OCI-LY1 (cell line): Measurements from ENCODE around the gene ZACN.

Experiments
- H2AFZ ChIP-seq: fragments of 200-600 bp; sonication (generic), shearing (Covaris generic); 2 replicates; pipeline ENCODE4 v1.6.0; 2014; ENCODE audit warnings: antibody characterized with exemption, mild to moderate bottlenecking, low read length
- H3F3A ChIP-seq: fragments of 200-600 bp; sonication (generic), shearing (Covaris generic); 2 replicates; pipeline ENCODE4 v1.6.0; 2014; ENCODE audit warnings: mild to moderate bottlenecking, antibody characterized with exemption, low read length, moderate library complexity; ENCODE audit not compliant: insufficient read depth
- H3K27ac ChIP-seq: fragments of 200-600 bp; sonication (generic); 2 replicates; pipeline ENCODE4 v1.5.1; 2014; ENCODE audit warnings: low read length, mixed run types, mild to moderate bottlenecking, low read depth; ENCODE audit not compliant: poor library complexity, severe bottlenecking
- H3K27me3 ChIP-seq: fragments of 200-600 bp; sonication (generic); 2 replicates; pipeline ENCODE4 v1.6.0; 2014; ENCODE audit warnings: antibody characterized with exemption, mild to moderate bottlenecking, low read length, moderate library complexity; ENCODE audit not compliant: insufficient read depth
- H3K36me3 ChIP-seq: fragments of 200-600 bp; sonication (generic); 2 replicates; pipeline ENCODE4 v1.6.1; 2014; ENCODE audit warnings: mild to moderate bottlenecking, antibody characterized with exemption, low read length, moderate library complexity, mixed read lengths; ENCODE audit not compliant: insufficient read depth
- H3K4me1 ChIP-seq: fragments of 200-600 bp; sonication (generic); 2 replicates; pipeline ENCODE4 v1.5.1; 2014; ENCODE audit warnings: mild to moderate bottlenecking, low read length, moderate library complexity; ENCODE audit not compliant: insufficient read depth, severe bottlenecking
- H3K4me2 ChIP-seq: fragments of 200-600 bp; sonication (generic), shearing (Covaris generic); 2 replicates; pipeline ENCODE4 v1.6.1; 2014; ENCODE audit warnings: low read length
- H3K4me3 ChIP-seq: fragments of 200-600 bp; sonication (generic); 2 replicates; pipeline ENCODE4 v1.5.1; 2014; ENCODE audit warnings: low read length, low read depth, mild to moderate bottlenecking, mixed read lengths; ENCODE audit not compliant: poor library complexity, severe bottlenecking
- H3K79me2 ChIP-seq: fragments of 200-600 bp; shearing (Covaris generic); 2 replicates; pipeline ENCODE4 v1.6.1; 2016; ENCODE audit warnings: mixed run types, low read length, mixed read lengths; ENCODE audit not compliant: insufficient read depth
- H3K9ac ChIP-seq: fragments of 200-600 bp; sonication (generic), shearing (Covaris generic); 2 replicates; pipeline ENCODE4 v1.6.1; 2014; ENCODE audit warnings: mild to moderate bottlenecking, low read length, mixed read lengths
- H3K9me2 ChIP-seq: fragments of 200-600 bp; sonication (generic), shearing (Covaris generic); 2 replicates; pipeline ENCODE4 v1.6.1; 2014; ENCODE audit warnings: low read depth, mild to moderate bottlenecking, low read length, mixed read lengths
- H3K9me3 ChIP-seq: fragments of 200-600 bp; shearing (Covaris generic); 2 replicates; pipeline ENCODE4 v1.6.1; 2014; ENCODE audit warnings: low read length, mixed read lengths
- H4K20me1 ChIP-seq: fragments of 200-600 bp; sonication (generic), shearing (Covaris generic); 2 replicates; pipeline ENCODE4 v1.6.0; 2016; ENCODE audit warnings: mild to moderate bottlenecking, low read length; ENCODE audit not compliant: insufficient read depth
- EZH2 ChIP-seq: fragments of 200-600 bp; sonication (generic), shearing (Covaris generic); IDR thresholded peaks from 2 replicates; pipeline ENCODE4 v1.8.0; 2017; ENCODE audit warnings: borderline replicate concordance, mixed run types, mild to moderate bottlenecking, antibody characterized with exemption, low read length, moderate library complexity, mixed read lengths
- TF ChIP-seq, protein P1 (sequence below): fragments of 200-600 bp; sonication (generic), shearing (Covaris generic); IDR thresholded peaks from 2 replicates; pipeline ENCODE4 v1.5.1; 2017; ENCODE audit warnings: mild to moderate bottlenecking, antibody characterized with exemption, low read length, moderate library complexity, mixed read lengths

The ZACN gene

DNA sequence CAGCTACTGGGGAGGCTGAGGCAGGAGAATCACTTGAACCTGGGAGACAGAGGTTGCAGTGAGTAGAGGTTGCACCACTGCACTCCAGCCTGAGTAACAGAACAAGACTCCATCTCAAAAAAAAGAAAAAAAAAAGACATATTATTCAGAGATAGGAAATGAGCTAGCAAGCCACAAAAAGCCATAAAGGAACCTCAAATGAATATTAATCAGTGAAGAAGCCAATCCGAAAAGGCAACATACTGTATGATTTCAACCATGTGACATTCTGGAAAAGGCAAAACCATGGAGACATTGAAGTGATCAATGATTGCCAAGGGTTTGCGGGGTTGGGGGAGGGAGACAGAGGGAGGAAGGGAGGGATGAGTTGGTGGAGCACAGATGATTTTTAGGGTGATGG lies 33.0 kb downstream of the ZACN start:
- no peaks in the 10 kb centered on the region for H4K20me1 ChIP-seq
- no peak overlapping the region for H3K4me3 ChIP-seq
- peaks cover 7% of the 10 kb centered on the region; the same call in 1 of the 2 replicates for H3K27me3 ChIP-seq
- no peaks in the 10 kb centered on the region for H3K79me2 ChIP-seq
- H3K9me3 ChIP-seq = no peaks in the 10 kb centered on the region
- H3K9me2 ChIP-seq = no peaks in the 10 kb centered on the region
- H2AFZ ChIP-seq = no peak overlapping the region
- no peak overlapping the region for H3K27ac ChIP-seq
- TF ChIP-seq, protein P1, sequence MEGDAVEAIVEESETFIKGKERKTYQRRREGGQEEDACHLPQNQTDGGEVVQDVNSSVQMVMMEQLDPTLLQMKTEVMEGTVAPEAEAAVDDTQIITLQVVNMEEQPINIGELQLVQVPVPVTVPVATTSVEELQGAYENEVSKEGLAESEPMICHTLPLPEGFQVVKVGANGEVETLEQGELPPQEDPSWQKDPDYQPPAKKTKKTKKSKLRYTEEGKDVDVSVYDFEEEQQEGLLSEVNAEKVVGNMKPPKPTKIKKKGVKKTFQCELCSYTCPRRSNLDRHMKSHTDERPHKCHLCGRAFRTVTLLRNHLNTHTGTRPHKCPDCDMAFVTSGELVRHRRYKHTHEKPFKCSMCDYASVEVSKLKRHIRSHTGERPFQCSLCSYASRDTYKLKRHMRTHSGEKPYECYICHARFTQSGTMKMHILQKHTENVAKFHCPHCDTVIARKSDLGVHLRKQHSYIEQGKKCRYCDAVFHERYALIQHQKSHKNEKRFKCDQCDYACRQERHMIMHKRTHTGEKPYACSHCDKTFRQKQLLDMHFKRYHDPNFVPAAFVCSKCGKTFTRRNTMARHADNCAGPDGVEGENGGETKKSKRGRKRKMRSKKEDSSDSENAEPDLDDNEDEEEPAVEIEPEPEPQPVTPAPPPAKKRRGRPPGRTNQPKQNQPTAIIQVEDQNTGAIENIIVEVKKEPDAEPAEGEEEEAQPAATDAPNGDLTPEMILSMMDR = no peak
- no peak for TF ChIP-seq EZH2
- no peak overlapping the region for H3K9ac ChIP-seq
- no peaks in the 10 kb centered on the region for H3F3A ChIP-seq
- no peaks in the 10 kb centered on the region for H3K4me1 ChIP-seq
- no peak overlapping the region for H3K4me2 ChIP-seq
- H3K36me3 ChIP-seq = no peaks in the 10 kb centered on the region

DNA sequence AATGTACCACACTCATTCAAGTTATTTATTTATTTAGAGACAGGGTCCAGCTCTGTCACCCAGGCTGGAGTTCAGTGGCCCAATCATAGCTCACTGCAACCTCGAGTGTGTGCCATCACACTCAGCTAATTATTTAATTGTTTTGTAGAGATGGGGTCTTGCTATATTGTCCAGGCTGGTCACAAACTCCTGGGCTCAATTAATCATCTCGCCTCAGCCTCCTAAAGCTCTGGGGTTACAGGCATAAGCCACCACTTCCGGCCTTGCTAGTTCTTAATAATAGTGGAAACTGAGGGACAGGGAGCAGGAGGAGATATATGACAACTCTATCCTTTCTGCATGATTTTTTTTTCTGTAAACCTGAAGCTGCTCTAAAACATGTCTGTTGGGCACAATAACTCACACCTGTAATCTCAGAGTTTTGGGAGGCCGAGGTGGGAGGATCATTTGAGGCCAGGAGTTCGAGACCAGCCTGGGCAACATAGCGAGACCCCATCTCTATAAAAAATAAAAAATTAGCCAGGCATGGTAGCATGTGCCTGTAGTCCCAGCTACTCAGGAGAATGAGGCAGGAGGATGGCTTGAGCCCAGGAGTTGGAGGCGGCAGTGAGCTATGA lies 36.3 kb downstream of the ZACN start:
- Histone ChIP-seq H3K9me3 (no peaks in the 10 kb centered on the region), H3K4me2 (no peak overlapping the region), H3K27ac (no peak overlapping the region), H2AFZ (no peak overlapping the region), H3K4me3 (no peak overlapping the region), H3K27me3 (peaks cover 7% of the 10 kb centered on the region; the same call in 1 of the 2 replicates), H3K9ac (no peak overlapping the region), H3K4me1 (no peaks in the 10 kb centered on the region), H4K20me1 (no peaks in the 10 kb centered on the region), H3F3A (no peaks in the 10 kb centered on the region), H3K9me2 (no peaks in the 10 kb centered on the region), H3K79me2 (no peaks in the 10 kb centered on the region), H3K36me3 (no peaks in the 10 kb centered on the region)
- TF ChIP-seq, protein P1 = no peak

DNA sequence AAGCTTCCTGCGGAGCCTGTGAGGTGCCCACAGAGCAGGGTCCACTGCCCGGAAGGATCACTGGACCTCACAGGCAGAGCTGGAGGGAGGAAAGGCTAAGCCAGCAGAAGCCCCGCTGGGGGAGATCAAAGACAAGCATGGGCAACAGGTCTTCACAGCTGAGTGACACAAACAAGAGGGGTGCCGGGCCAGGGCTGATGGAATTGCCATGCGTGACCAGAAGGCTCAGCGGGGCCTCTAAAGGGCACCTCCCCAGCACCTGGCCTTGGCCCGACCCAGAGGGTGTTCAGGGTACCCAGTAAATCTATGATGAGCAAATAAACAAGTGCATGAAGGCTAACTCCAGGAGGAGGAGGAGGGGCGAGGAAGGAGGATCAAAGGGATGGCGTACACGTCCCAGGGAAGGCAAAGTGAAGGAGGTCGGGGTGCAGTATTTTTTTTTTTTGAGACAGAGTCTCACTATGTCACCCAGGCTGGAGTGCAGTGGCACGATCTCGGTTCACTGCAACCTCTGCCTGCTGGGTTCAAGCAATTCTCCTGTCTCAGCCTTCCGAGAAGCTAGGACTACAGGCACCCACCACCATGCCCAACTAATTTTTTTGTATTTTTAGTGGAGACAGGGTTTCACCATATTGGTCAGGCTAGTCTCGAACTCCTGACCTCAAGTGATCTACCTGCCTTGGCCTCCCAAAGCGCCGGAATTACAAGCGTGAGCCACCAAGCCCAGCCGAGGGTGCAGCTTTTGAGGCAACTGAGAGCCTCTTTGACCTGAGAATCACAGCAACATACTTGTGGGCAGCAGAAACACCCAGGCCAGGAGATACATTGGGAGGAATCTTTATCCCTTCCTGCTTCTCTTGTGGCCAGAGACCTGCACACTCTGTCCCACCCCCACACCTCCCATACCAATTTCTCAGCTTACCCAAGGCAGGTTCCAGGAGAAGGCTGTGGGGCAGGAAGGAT lies 40.7 kb downstream of the ZACN start:
- Histone ChIP-seq H3K27me3 (peaks cover 7% of the 10 kb centered on the region; the same call in 1 of the 2 replicates), H3K9me2 (no peaks in the 10 kb centered on the region), H3K27ac (no peak overlapping the region), H3K4me3 (no peak overlapping the region), H3K36me3 (no peaks in the 10 kb centered on the region), H3F3A (no peaks in the 10 kb centered on the region), H3K9me3 (no peaks in the 10 kb centered on the region), H3K4me2 (no peak overlapping the region), H3K9ac (no peak overlapping the region), H4K20me1 (no peaks in the 10 kb centered on the region), H3K4me1 (peaks cover 7% of the 10 kb centered on the region), H2AFZ (no peak overlapping the region), H3K79me2 (no peaks in the 10 kb centered on the region)
- no peak for TF ChIP-seq EZH2
- TF ChIP-seq, protein P1 = no peak
